GM21381 (cell line): ENCODE measurements around the gene RNU11.
"Not testable (repeated sequence)": the region's sequence is repeated elsewhere in the genome, so short reads cannot be mapped to it uniquely, and the experiment has no call there.

Experiments used
- ATAC-seq: cut with Tn5 transposase; IDR thresholded peaks from one replicate; pipeline ENCODE4 v1.9.1; 2021; ENCODE audit warnings: mild to moderate bottlenecking, moderate library complexity; ENCODE audit not compliant: unreplicated experiment

Gene RNU11

GRCh38 chr1:28656335-28656734 is 7.9 kb downstream of the RNU11 start:
- ATAC-seq = no peak

- ATAC-seq = no peak
Measured at GRCh38 chr1:28663871-28664470, 15.6 kb downstream of the RNU11 start.

- ATAC-seq = no peak
Measured at GRCh38 chr1:28666806-28667205, 18.4 kb downstream of the RNU11 start.

- ATAC-seq = peak; percentile 72
Measured at GRCh38 chr1:28668191-28668955, 20.0 kb downstream of the RNU11 start, which contains the start of gene GMEB1. Gene GMEB1, plus strand, starts transcription at chr1:28668784. Its CDS starts 14,829 bp downstream, at chr1:28683613.

GRCh38 chr1:28668956-28669723 is 20.7 kb downstream of the RNU11 start:
- ATAC-seq = peak; percentile 64

GRCh38 chr1:28671254-28671780 is 22.9 kb downstream of the RNU11 start:
- no peak for ATAC-seq

- not testable (repeated sequence) for ATAC-seq
Measured at GRCh38 chr1:28672971-28673370, 24.6 kb downstream of the RNU11 start.

GRCh38 chr1:28675924-28676257 is 27.5 kb downstream of the RNU11 start:
- no peak for ATAC-seq

- ATAC-seq = no peak
Measured at GRCh38 chr1:28680151-28680550, 31.8 kb downstream of the RNU11 start.

- ATAC-seq = no peak
Measured at GRCh38 chr1:28682840-28683239, 34.4 kb downstream of the RNU11 start.

- no peak for ATAC-seq
Measured at GRCh38 chr1:28684937-28685336, 36.5 kb downstream of the RNU11 start.

- not testable (repeated sequence) for ATAC-seq
Measured at GRCh38 chr1:28691627-28692026, 43.2 kb downstream of the RNU11 start.
